WTC11 (cell line): ENCODE data around the gene GADL1. TPM values are rescaled to one million over a fixed set of nuclear protein-coding genes. Genes with fewer than 3 reads are reported as not detected.

Source experiments
- ATAC-seq: fragments of 200-7000 bp; cut with Tn5 transposase; 2 replicates; pipeline ENCODE4 v1.10.0; 2021; ENCODE audit warnings: mild to moderate bottlenecking, moderate library complexity
- CTCF ChIA-PET: fragments of 300-600 bp; sonication (Branson Sonifier 250); formaldehyde crosslinking; loops from one replicate; lab custom pipeline; 2021; ENCODE audit warnings: antibody characterized with exemption; lab: Charles Lee
- POLR2A ChIA-PET: fragments of 350-600 bp; sonication (Branson Sonifier 250); formaldehyde crosslinking; loops from one replicate; lab custom pipeline; 2021; ENCODE audit warnings: antibody characterized with exemption; lab: Charles Lee
- DNase-seq: peaks from one replicate; pipeline ENCODE4 v3.0.0; 2021; ENCODE audit warnings: low spot score
- H3K27ac Mint-ChIP-seq: 2 replicates; pipeline ENCODE4 v1.8.0; 2021; ENCODE audit warnings: mixed read lengths
- H3K27me3 Mint-ChIP-seq: 2 replicates; pipeline ENCODE4 v1.8.0; 2021; ENCODE audit warnings: low read depth, mild to moderate bottlenecking, moderate library complexity, mixed read lengths
- H3K36me3 Mint-ChIP-seq: 2 replicates; pipeline ENCODE4 v1.8.0; 2021; ENCODE audit warnings: mixed read lengths
- H3K4me1 Mint-ChIP-seq: 2 replicates; pipeline ENCODE4 v1.8.0; 2022; ENCODE audit warnings: mixed read lengths
- H3K4me3 Mint-ChIP-seq: 2 replicates; pipeline ENCODE4 v1.8.0; 2021; ENCODE audit warnings: mild to moderate bottlenecking, moderate library complexity, mixed read lengths
- H3K9me3 Mint-ChIP-seq: 2 replicates; pipeline ENCODE4 v1.8.0; 2021; ENCODE audit warnings: mixed read lengths
- FOXJ3 ChIP-seq: sonication (generic); formaldehyde crosslinking; IDR thresholded peaks from 2 replicates; pipeline ENCODE4 v1.9.0; 2021; ENCODE audit warnings: missing genetic modification reagents, mild to moderate bottlenecking, borderline replicate concordance
- FOXK1 ChIP-seq: sonication (generic); formaldehyde crosslinking; IDR thresholded peaks from 2 replicates; pipeline ENCODE4 v1.8.0; 2022; ENCODE audit warnings: mild to moderate bottlenecking, moderate library complexity, missing genetic modification reagents
- IRF2 ChIP-seq: sonication (generic); formaldehyde crosslinking; IDR thresholded peaks from 2 replicates; pipeline ENCODE4 v1.8.0; 2022; ENCODE audit warnings: low read depth, missing genetic modification reagents, borderline replicate concordance
- NFATC4 ChIP-seq: fragments of 250-450 bp; sonication (Bioruptor Pico); IDR thresholded peaks from 2 replicates; pipeline ENCODE4 v1.9.0; 2021; ENCODE audit warnings: mild to moderate bottlenecking
- NR1H2 ChIP-seq: sonication (generic); formaldehyde crosslinking; IDR thresholded peaks from 2 replicates; pipeline ENCODE4 v1.9.0; 2021; ENCODE audit warnings: mild to moderate bottlenecking, moderate library complexity, missing genetic modification reagents
- OVOL2 ChIP-seq: fragments of 250-450 bp; sonication (Bioruptor Pico); IDR thresholded peaks from 2 replicates; pipeline ENCODE4 v1.9.0; 2021; ENCODE audit warnings: mild to moderate bottlenecking, borderline replicate concordance
- TP53 ChIP-seq: sonication (generic); formaldehyde crosslinking; IDR thresholded peaks from 2 replicates; pipeline ENCODE4 v1.8.1; 2023; ENCODE audit warnings: mild to moderate bottlenecking, missing genetic modification reagents
- ZBTB21 ChIP-seq: sonication (generic); formaldehyde crosslinking; IDR thresholded peaks from 2 replicates; pipeline ENCODE4 v1.8.1; 2023; ENCODE audit warnings: mild to moderate bottlenecking, missing genetic modification reagents, borderline replicate concordance
- ZNF396 ChIP-seq: fragments of 250-450 bp; sonication (Bioruptor Pico); IDR thresholded peaks from 2 replicates; pipeline ENCODE4 v1.8.0; 2021; ENCODE audit warnings: mild to moderate bottlenecking, moderate library complexity, borderline replicate concordance
- total RNA-seq: library from RNA; stranded (reverse); gene quantifications from 3 replicates; pipeline ENCODE4 v1.2.3, GENCODE V29; 2021
- TF ChIP-seq, protein P1 (sequence below): sonication (generic); formaldehyde crosslinking; IDR thresholded peaks from 2 replicates; pipeline ENCODE4 v1.8.1; 2023; ENCODE audit warnings: mild to moderate bottlenecking, missing genetic modification reagents, moderate library complexity
- TF ChIP-seq, protein P2 (sequence below): sonication (generic); formaldehyde crosslinking; IDR thresholded peaks from 2 replicates; pipeline ENCODE4 v1.8.0; 2023; ENCODE audit warnings: mild to moderate bottlenecking, missing genetic modification reagents
- TF ChIP-seq, protein P3 (sequence below): fragments of 250-450 bp; sonication (Bioruptor Pico); IDR thresholded peaks from 2 replicates; pipeline ENCODE4 v1.9.0; 2021; ENCODE audit warnings: mild to moderate bottlenecking
- TF ChIP-seq, protein P4 (sequence below): sonication (generic); formaldehyde crosslinking; IDR thresholded peaks from 2 replicates; pipeline ENCODE4 v1.8.0; 2022; ENCODE audit warnings: missing genetic modification reagents
- TF ChIP-seq, protein P5 (sequence below): sonication (generic); formaldehyde crosslinking; IDR thresholded peaks from 2 replicates; pipeline ENCODE4 v1.8.1; 2022; ENCODE audit warnings: mild to moderate bottlenecking, moderate library complexity, missing genetic modification reagents
- TF ChIP-seq, protein P6 (sequence below): sonication (generic); formaldehyde crosslinking; IDR thresholded peaks from 2 replicates; pipeline ENCODE4 v1.8.0; 2022; ENCODE audit warnings: mild to moderate bottlenecking, missing genetic modification reagents
- TF ChIP-seq, protein P7 (sequence below): sonication (generic); formaldehyde crosslinking; IDR thresholded peaks from 2 replicates; pipeline ENCODE4 v1.8.1; 2023; ENCODE audit warnings: mild to moderate bottlenecking, missing genetic modification reagents
- TF ChIP-seq, protein P8 (sequence below): fragments of 250-450 bp; sonication (Bioruptor Pico); conservative IDR thresholded peaks from 2 replicates; pipeline ENCODE4 v1.9.0; 2021; ENCODE audit warnings: mild to moderate bottlenecking

The GADL1 gene
- total RNA-seq, 1 experiment from 2014 or later = 0.15 TPM

DNA sequence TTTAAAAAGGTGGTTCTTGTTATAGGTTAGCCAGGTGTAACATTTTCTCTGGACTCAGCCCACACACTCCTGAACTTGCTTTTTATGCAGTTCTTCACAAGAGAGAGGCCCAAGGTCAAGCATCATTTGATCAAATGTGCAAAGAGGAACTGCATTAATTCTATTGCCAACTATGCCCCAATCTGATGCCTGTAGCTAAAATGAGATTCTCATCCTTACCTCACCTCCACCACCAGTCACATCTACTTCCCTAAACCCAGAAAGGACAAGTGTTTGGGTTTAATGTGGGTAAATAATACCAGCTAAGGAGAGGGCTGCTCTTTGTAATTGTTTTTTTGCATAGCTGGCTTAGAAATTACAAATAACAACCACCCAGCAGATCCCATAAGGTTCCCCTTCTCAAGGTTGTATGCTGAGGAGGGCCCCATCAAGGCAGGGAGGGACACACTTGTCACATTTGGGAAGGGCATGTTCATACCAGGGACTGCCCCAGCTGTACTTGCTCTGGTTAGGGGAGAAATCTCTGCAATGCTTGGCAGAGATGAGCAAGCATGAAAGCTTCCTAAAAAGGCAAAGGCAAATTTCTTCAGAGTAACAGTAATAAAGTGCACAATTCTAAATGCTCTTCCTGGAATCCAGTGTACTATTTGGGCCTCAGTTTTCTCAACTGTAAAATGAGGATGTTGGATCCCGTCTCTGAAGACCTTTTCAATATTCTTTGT lies 211.9 kb downstream of the GADL1 start:
- DNase-seq (no peak), ATAC-seq (no peak)
- Mint-ChIP-seq H3K4me1 (peaks cover 34% of the 10 kb centered on the region), H3K27me3 (no peaks in the 10 kb centered on the region), H3K9me3 (no peaks in the 10 kb centered on the region), H3K36me3 (peaks cover 28% of the 10 kb centered on the region), H3K27ac (no peak overlapping the region), H3K4me3 (no peak overlapping the region)
- TF ChIP-seq, protein P1, sequence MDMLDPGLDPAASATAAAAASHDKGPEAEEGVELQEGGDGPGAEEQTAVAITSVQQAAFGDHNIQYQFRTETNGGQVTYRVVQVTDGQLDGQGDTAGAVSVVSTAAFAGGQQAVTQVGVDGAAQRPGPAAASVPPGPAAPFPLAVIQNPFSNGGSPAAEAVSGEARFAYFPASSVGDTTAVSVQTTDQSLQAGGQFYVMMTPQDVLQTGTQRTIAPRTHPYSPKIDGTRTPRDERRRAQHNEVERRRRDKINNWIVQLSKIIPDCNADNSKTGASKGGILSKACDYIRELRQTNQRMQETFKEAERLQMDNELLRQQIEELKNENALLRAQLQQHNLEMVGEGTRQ (CRISPR knock-in tag) = no peak
- TF ChIP-seq, protein P2, sequence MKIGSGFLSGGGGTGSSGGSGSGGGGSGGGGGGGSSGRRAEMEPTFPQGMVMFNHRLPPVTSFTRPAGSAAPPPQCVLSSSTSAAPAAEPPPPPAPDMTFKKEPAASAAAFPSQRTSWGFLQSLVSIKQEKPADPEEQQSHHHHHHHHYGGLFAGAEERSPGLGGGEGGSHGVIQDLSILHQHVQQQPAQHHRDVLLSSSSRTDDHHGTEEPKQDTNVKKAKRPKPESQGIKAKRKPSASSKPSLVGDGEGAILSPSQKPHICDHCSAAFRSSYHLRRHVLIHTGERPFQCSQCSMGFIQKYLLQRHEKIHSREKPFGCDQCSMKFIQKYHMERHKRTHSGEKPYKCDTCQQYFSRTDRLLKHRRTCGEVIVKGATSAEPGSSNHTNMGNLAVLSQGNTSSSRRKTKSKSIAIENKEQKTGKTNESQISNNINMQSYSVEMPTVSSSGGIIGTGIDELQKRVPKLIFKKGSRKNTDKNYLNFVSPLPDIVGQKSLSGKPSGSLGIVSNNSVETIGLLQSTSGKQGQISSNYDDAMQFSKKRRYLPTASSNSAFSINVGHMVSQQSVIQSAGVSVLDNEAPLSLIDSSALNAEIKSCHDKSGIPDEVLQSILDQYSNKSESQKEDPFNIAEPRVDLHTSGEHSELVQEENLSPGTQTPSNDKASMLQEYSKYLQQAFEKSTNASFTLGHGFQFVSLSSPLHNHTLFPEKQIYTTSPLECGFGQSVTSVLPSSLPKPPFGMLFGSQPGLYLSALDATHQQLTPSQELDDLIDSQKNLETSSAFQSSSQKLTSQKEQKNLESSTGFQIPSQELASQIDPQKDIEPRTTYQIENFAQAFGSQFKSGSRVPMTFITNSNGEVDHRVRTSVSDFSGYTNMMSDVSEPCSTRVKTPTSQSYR (CRISPR knock-in tag) = no peak
- TF ChIP-seq, protein P3, sequence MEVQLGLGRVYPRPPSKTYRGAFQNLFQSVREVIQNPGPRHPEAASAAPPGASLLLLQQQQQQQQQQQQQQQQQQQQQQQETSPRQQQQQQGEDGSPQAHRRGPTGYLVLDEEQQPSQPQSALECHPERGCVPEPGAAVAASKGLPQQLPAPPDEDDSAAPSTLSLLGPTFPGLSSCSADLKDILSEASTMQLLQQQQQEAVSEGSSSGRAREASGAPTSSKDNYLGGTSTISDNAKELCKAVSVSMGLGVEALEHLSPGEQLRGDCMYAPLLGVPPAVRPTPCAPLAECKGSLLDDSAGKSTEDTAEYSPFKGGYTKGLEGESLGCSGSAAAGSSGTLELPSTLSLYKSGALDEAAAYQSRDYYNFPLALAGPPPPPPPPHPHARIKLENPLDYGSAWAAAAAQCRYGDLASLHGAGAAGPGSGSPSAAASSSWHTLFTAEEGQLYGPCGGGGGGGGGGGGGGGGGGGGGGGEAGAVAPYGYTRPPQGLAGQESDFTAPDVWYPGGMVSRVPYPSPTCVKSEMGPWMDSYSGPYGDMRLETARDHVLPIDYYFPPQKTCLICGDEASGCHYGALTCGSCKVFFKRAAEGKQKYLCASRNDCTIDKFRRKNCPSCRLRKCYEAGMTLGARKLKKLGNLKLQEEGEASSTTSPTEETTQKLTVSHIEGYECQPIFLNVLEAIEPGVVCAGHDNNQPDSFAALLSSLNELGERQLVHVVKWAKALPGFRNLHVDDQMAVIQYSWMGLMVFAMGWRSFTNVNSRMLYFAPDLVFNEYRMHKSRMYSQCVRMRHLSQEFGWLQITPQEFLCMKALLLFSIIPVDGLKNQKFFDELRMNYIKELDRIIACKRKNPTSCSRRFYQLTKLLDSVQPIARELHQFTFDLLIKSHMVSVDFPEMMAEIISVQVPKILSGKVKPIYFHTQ (CRISPR knock-in tag) = no peak
- no peak for TF ChIP-seq IRF2 (CRISPR knock-in tag)
- no peak for TF ChIP-seq NFATC4 (CRISPR knock-in tag)
- no peak for TF ChIP-seq OVOL2 (CRISPR knock-in tag)
- TF ChIP-seq NR1H2 (CRISPR knock-in tag) = no peak
- no peak for TF ChIP-seq ZNF396
- TF ChIP-seq ZBTB21 (CRISPR knock-in tag) = no peak
- no peak for TF ChIP-seq TP53 (CRISPR knock-in tag)
- TF ChIP-seq, protein P4, sequence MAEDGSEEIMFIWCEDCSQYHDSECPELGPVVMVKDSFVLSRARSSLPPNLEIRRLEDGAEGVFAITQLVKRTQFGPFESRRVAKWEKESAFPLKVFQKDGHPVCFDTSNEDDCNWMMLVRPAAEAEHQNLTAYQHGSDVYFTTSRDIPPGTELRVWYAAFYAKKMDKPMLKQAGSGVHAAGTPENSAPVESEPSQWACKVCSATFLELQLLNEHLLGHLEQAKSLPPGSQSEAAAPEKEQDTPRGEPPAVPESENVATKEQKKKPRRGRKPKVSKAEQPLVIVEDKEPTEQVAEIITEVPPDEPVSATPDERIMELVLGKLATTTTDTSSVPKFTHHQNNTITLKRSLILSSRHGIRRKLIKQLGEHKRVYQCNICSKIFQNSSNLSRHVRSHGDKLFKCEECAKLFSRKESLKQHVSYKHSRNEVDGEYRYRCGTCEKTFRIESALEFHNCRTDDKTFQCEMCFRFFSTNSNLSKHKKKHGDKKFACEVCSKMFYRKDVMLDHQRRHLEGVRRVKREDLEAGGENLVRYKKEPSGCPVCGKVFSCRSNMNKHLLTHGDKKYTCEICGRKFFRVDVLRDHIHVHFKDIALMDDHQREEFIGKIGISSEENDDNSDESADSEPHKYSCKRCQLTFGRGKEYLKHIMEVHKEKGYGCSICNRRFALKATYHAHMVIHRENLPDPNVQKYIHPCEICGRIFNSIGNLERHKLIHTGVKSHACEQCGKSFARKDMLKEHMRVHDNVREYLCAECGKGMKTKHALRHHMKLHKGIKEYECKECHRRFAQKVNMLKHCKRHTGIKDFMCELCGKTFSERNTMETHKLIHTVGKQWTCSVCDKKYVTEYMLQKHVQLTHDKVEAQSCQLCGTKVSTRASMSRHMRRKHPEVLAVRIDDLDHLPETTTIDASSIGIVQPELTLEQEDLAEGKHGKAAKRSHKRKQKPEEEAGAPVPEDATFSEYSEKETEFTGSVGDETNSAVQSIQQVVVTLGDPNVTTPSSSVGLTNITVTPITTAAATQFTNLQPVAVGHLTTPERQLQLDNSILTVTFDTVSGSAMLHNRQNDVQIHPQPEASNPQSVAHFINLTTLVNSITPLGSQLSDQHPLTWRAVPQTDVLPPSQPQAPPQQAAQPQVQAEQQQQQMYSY (CRISPR knock-in tag) = no peak
- ChIA-PET POLR2A (no interaction called here), CTCF (no interaction called here)

DNA sequence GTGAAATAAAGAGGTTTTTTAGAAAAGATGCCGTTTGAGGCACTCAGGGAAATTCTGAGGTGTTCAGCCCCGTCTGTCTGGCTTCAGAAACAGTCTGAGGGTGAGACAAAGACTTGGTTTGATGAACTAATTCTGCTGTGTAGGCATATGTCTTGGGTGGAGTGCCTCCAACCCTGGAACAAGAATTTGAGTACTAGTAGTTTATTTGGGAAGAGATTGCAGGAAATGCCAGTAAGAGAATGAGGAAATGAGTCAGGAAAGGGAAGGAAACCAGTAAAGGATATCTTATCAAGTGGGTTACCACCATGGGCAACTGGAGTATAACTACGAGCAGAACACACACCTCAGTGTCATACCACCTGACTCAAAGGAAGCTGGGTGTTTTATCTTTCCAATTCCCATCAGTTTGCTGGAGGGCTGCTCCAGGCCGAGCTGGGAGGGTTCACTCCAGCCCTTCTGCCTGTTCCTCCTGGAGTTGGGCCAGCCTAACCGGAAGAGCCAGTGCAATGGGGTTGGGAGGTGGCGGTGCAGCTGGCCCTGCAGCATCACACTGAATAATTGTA lies 212.7 kb downstream of the GADL1 start:
- CTCF ChIA-PET = no interaction called here
- Mint-ChIP-seq H3K27me3 (no peaks in the 10 kb centered on the region), H3K36me3 (peaks cover 29% of the 10 kb centered on the region), H3K9me3 (no peaks in the 10 kb centered on the region), H3K27ac (0 out of 2 replicates have a peak overlapping the region, but pooled peaks have one; percentile 3), H3K4me1 (peaks cover 39% of the 10 kb centered on the region), H3K4me3 (no peak overlapping the region)
- POLR2A ChIA-PET = no interaction called here
- DNase-seq = no peak
- peak; percentile 27; the same call in 1 of the 2 replicates for ATAC-seq
- TF ChIP-seq FOXK1 (CRISPR knock-in tag) (no peak), FOXJ3 (CRISPR knock-in tag) (no peak)
- TF ChIP-seq, protein P5, sequence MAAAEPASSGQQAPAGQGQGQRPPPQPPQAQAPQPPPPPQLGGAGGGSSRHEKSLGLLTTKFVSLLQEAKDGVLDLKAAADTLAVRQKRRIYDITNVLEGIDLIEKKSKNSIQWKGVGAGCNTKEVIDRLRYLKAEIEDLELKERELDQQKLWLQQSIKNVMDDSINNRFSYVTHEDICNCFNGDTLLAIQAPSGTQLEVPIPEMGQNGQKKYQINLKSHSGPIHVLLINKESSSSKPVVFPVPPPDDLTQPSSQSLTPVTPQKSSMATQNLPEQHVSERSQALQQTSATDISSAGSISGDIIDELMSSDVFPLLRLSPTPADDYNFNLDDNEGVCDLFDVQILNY (CRISPR knock-in tag) = no peak
- TF ChIP-seq, protein P6, sequence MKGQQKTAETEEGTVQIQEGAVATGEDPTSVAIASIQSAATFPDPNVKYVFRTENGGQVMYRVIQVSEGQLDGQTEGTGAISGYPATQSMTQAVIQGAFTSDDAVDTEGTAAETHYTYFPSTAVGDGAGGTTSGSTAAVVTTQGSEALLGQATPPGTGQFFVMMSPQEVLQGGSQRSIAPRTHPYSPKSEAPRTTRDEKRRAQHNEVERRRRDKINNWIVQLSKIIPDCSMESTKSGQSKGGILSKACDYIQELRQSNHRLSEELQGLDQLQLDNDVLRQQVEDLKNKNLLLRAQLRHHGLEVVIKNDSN = no peak
- TF ChIP-seq, protein P7, sequence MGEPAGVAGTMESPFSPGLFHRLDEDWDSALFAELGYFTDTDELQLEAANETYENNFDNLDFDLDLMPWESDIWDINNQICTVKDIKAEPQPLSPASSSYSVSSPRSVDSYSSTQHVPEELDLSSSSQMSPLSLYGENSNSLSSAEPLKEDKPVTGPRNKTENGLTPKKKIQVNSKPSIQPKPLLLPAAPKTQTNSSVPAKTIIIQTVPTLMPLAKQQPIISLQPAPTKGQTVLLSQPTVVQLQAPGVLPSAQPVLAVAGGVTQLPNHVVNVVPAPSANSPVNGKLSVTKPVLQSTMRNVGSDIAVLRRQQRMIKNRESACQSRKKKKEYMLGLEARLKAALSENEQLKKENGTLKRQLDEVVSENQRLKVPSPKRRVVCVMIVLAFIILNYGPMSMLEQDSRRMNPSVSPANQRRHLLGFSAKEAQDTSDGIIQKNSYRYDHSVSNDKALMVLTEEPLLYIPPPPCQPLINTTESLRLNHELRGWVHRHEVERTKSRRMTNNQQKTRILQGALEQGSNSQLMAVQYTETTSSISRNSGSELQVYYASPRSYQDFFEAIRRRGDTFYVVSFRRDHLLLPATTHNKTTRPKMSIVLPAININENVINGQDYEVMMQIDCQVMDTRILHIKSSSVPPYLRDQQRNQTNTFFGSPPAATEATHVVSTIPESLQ (CRISPR knock-in tag) = no peak
- TF ChIP-seq, protein P8, sequence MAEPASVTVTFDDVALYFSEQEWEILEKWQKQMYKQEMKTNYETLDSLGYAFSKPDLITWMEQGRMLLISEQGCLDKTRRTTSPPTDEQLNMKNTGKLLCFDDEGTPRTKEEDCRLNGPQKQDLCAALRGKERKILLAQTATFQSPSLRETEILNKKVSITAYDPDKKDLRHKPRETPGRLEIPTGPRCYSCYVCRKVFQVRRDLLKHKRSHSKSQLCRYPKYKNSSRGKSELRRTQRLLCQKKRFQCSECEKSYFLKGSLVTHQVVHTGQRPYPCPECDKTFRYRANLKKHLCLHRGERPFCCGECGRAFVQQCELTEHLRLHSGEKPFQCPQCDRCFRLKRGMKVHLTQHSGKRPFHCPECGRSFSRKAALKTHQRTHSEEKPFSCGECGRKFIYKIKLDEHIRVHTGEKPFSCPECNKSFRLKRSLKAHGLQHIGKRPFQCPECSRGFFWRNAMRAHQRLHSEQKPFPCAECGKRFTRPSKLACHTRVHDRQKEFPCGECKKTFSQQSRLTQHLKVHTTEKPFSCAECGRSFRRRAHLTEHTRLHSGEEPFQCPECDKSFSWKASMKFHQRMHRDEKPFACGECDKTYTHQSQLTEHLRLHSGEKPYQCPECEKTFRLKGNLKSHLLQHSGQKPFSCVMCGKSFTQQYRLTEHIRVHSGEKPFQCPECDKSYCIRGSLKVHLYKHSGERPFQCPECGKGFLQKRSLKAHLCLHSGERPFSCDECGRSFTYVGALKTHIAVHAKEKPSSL (CRISPR knock-in tag) = no peak
